ENCODE measurements around the gene MND1.

DNA sequence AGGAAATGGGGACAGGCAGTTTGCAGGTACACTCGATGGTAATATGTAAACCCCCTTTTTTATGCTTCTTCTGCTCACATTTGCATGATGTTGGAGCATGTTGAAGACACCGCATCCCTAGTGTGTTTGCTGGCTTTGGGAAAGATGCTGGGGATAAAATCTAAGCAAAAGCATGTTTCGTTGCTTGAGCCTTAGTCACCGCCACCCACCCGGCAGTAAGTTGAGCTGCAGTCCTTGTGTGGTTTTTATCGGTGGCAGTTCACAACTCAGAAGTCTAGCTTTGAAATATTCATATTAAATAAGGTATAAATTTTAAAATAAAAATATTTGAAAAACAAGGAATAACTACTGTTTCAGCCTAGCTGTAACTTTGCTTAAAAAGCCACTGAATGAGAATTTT lies 21.7 kb upstream of the MND1 start:
- TF ChIP-seq, protein P1, sequence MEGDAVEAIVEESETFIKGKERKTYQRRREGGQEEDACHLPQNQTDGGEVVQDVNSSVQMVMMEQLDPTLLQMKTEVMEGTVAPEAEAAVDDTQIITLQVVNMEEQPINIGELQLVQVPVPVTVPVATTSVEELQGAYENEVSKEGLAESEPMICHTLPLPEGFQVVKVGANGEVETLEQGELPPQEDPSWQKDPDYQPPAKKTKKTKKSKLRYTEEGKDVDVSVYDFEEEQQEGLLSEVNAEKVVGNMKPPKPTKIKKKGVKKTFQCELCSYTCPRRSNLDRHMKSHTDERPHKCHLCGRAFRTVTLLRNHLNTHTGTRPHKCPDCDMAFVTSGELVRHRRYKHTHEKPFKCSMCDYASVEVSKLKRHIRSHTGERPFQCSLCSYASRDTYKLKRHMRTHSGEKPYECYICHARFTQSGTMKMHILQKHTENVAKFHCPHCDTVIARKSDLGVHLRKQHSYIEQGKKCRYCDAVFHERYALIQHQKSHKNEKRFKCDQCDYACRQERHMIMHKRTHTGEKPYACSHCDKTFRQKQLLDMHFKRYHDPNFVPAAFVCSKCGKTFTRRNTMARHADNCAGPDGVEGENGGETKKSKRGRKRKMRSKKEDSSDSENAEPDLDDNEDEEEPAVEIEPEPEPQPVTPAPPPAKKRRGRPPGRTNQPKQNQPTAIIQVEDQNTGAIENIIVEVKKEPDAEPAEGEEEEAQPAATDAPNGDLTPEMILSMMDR (IDR thresholded peaks at IDR 0.05), result no peak
- no peak for TF ChIP-seq EP300 (IDR thresholded peaks at IDR 0.05)
- TF ChIP-seq POLR2AphosphoS5 (IDR thresholded peaks at IDR 0.05), result no peak
- no peak for TF ChIP-seq POLR2A (IDR thresholded peaks at IDR 0.05)
